ENCODE results near the gene PRKAG2. TPM values are rescaled to one million over a fixed set of nuclear protein-coding genes. Genes with fewer than 3 reads are reported as not detected.
A peak's percentile ranks its signal among the peaks of the same experiment; 100 is the strongest.

Gene PRKAG2
- total RNA-seq, 2 experiments from 2014 or later, result 16.9 to 18.7 TPM

DNA sequence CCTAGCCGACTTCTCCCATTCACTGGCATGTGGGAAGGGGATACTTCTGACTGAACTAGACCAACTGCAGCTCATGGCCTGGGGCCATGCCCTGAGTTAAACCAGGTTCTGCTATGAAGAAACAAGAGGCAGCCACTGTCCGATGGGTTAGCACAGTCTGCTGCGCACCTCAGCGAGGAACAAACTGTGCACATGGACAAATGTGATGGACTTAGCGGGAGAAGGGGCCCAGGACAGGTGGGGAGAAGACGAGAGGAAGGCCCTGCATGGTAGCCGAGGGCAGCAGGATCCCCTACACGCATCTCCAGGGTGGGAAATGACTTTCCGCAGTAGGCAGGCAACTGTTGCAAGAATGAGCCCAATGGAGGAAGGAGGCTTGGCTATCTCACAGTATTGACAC is 115.0 kb downstream of the PRKAG2 start:
- Mint-ChIP-seq H3K27ac (no peak overlapping the region), H3K4me1 (ENCODE audit: low read depth) (peaks cover 20% of the 10 kb centered on the region), H3K27me3 (ENCODE audit: low read depth) (no peaks in the 10 kb centered on the region), H3K4me3 (no peak overlapping the region), H3K9me3 (peaks cover 5% of the 10 kb centered on the region), H3K36me3 (ENCODE audit: low read depth) (no peaks in the 10 kb centered on the region)
- no peak for DNase-seq
- intact Hi-C loops (cut with micrococcal nuclease), result no loop called here
- CTCF ChIA-PET, result interaction anchor here (0.5 to 6.8 kb wide), 5 partner anchors 20 to 185 kb away, joined by 3 to 51 read pairs (median 6); no protein-coding TSS in a partner anchor

- Mint-ChIP-seq H3K27ac (no peak overlapping the region), H3K9me3 (peaks cover 5% of the 10 kb centered on the region), H3K27me3 (ENCODE audit: low read depth) (no peaks in the 10 kb centered on the region), H3K4me1 (ENCODE audit: low read depth) (peaks cover 22% of the 10 kb centered on the region), H3K36me3 (ENCODE audit: low read depth) (no peaks in the 10 kb centered on the region), H3K4me3 (no peak overlapping the region)
- CTCF ChIA-PET, result interaction anchor here (1.3 to 6.8 kb wide), 8 partner anchors 8 to 393 kb away, joined by 3 to 57 read pairs (median 9); no protein-coding TSS in a partner anchor
- DNase-seq, result no peak
- intact Hi-C loops (cut with micrococcal nuclease), result no loop called here
These were observed 115.7 kb downstream of the PRKAG2 start for GRCh38 chr7:151761231-151761630.

GRCh38 chr7:151759591-151760042 is 117.3 kb downstream of the PRKAG2 start:
- Mint-ChIP-seq H3K4me3 (no peak overlapping the region), H3K27ac (no peak overlapping the region), H3K36me3 (ENCODE audit: low read depth) (no peaks in the 10 kb centered on the region), H3K4me1 (ENCODE audit: low read depth) (peaks cover 22% of the 10 kb centered on the region), H3K9me3 (no peaks in the 10 kb centered on the region), H3K27me3 (ENCODE audit: low read depth) (no peaks in the 10 kb centered on the region)
- peak; percentile 75 for DNase-seq
- CTCF ChIA-PET, result interaction anchor here (0.6 to 6.8 kb wide), 33 partner anchors 8 to 409 kb away, joined by 3 to 57 read pairs (median 4); no protein-coding TSS in a partner anchor
- intact Hi-C loops (cut with micrococcal nuclease), result loop anchor here (1.0 to 5.0 kb wide), 7 partner anchors 127 to 444 kb away; no protein-coding TSS in a partner anchor

DNA sequence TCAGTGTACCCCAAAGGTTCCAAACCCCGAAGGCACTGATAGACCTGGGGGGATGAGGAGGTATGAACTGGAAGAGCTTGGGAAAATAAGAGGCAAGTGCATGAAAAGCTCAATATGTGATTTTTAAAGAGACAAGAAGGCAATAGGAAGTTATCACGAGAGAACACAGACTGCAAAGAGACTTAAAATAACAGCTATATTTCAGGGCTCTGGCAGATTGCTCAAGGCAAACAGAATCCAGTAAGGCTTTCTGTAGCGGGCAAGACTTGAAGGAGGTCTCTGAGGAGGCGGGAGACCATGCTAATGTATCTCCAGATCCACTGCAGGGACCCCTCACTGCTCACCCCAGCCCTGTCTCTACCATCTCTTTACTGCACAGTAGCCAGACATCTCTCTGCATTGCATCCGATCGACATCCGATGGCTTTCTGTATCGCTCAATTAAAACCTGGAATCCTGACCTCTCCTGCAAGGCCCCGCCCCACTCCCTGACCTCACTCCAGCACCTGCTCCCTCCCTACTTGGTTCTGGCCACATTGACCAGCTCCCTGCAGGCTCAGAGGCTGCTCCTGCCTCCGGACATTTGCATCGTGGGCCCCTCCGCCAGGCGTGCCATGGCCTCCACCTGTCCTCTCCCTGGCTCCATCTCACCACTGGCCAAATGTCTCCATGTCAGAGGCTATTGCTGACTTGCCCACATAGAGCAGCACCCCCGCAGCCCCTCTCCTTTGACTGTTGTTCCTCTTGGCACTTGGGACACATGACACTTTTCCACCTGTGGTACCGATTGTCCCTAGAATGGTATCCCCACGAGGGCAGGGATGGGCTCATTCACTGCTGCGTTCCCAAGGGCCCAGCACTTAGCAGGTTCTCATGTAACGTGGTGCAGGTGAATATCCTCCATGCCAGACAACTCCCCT is 118.0 kb downstream of the PRKAG2 start:
- CTCF ChIA-PET, result interaction anchor here (0.6 to 6.8 kb wide), 26 partner anchors 9 to 967 kb away, joined by 3 to 57 read pairs (median 4); no protein-coding TSS in a partner anchor
- Mint-ChIP-seq H3K4me3 (no peak overlapping the region), H3K27me3 (ENCODE audit: low read depth) (no peaks in the 10 kb centered on the region), H3K9me3 (no peaks in the 10 kb centered on the region), H3K27ac (no peak overlapping the region), H3K4me1 (ENCODE audit: low read depth) (peaks cover 22% of the 10 kb centered on the region), H3K36me3 (ENCODE audit: low read depth) (no peaks in the 10 kb centered on the region)
- no peak for DNase-seq
- intact Hi-C loops (cut with micrococcal nuclease), result loop anchor here (1.0 to 5.0 kb wide), 7 partner anchors 127 to 444 kb away; no protein-coding TSS in a partner anchor

- Mint-ChIP-seq H3K4me1 (ENCODE audit: low read depth) (peaks cover 22% of the 10 kb centered on the region), H3K4me3 (no peak overlapping the region), H3K27me3 (ENCODE audit: low read depth) (no peaks in the 10 kb centered on the region), H3K9me3 (no peaks in the 10 kb centered on the region), H3K27ac (no peak overlapping the region), H3K36me3 (ENCODE audit: low read depth) (no peaks in the 10 kb centered on the region)
- no peak for DNase-seq
- intact Hi-C loops (cut with micrococcal nuclease), result loop anchor here (2.0 to 5.0 kb wide), 3 partner anchors 238 to 310 kb away; partner anchors contain the start of gene RHEB
- CTCF ChIA-PET, result interaction anchor here (0.8 to 6.8 kb wide), 7 partner anchors 12 to 388 kb away, joined by 3 to 57 read pairs (median 8); no protein-coding TSS in a partner anchor
These were observed 119.6 kb downstream of the PRKAG2 start for GRCh38 chr7:151757274-151757673.

- DNase-seq, result no peak
- intact Hi-C loops (cut with micrococcal nuclease), result loop anchor here (1.0 to 5.0 kb wide), 4 partner anchors 12 to 310 kb away; partner anchors contain the start of gene RHEB
- Mint-ChIP-seq H3K27ac (no peak overlapping the region), H3K9me3 (no peaks in the 10 kb centered on the region), H3K27me3 (ENCODE audit: low read depth) (no peaks in the 10 kb centered on the region), H3K4me1 (ENCODE audit: low read depth) (peaks cover 22% of the 10 kb centered on the region), H3K36me3 (ENCODE audit: low read depth) (no peaks in the 10 kb centered on the region), H3K4me3 (no peak overlapping the region)
- CTCF ChIA-PET, result interaction anchor here (0.8 to 6.8 kb wide), 8 partner anchors 13 to 388 kb away, joined by 3 to 57 read pairs (median 6); no protein-coding TSS in a partner anchor
These were observed 120.0 kb downstream of the PRKAG2 start for GRCh38 chr7:151756866-151757265.

DNA sequence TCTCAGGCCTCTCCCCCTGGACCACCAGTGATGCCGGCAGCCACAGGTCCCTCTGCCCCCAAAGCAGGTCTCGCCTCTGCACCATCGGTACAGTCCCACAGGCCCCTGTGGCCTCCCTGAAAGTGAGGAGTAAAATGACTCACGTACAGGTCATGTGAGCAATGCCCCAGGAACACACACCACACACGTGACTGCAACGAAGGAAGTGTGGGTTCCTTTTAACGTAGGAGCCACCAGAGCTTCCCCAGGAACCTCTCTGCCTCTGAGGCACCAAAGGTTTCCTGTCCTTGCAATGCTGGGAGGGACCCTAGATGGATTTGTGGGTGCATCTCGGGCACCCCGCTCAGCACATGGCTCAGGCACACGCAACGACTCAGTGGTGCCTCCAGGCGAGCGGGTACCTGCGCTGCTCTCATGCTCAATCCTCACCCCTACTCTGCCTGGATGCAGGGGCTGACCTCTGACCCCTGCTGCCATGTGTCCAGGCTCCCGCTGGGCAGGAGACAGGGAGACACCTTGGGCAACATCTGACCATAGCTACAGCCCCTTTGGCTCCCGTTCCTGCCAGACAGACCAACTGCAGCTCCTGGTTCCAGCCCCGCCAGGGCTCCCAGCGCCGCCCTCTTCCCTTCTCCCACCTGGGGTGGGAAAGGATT is 120.7 kb downstream of the PRKAG2 start:
- Mint-ChIP-seq H3K9me3 (no peaks in the 10 kb centered on the region), H3K27ac (peak overlapping the region; percentile 81), H3K27me3 (ENCODE audit: low read depth) (no peaks in the 10 kb centered on the region), H3K4me3 (peak overlapping the region; percentile 57), H3K36me3 (ENCODE audit: low read depth) (no peaks in the 10 kb centered on the region), H3K4me1 (ENCODE audit: low read depth) (peaks cover 22% of the 10 kb centered on the region)
- CTCF ChIA-PET, result interaction anchor here (0.9 to 6.8 kb wide), 8 partner anchors 14 to 406 kb away, joined by 3 to 57 read pairs (median 6); no protein-coding TSS in a partner anchor
- DNase-seq, result peak; percentile 83
- intact Hi-C loops (cut with micrococcal nuclease), result loop anchor here (1.0 to 5.0 kb wide), 4 partner anchors 13 to 309 kb away; partner anchors contain the start of gene RHEB

- Mint-ChIP-seq H3K36me3 (ENCODE audit: low read depth) (no peaks in the 10 kb centered on the region), H3K27ac (no peak overlapping the region), H3K4me1 (ENCODE audit: low read depth) (peaks cover 22% of the 10 kb centered on the region), H3K9me3 (no peaks in the 10 kb centered on the region), H3K27me3 (ENCODE audit: low read depth) (no peaks in the 10 kb centered on the region), H3K4me3 (no peak overlapping the region)
- CTCF ChIA-PET, result no interaction called here
- intact Hi-C loops (cut with micrococcal nuclease), result loop anchor here (5.0 kb wide), 2 partner anchors 283 to 308 kb away; no protein-coding TSS in a partner anchor
- no peak for DNase-seq
These were observed 121.6 kb downstream of the PRKAG2 start for GRCh38 chr7:151755131-151755801.

- no peak for DNase-seq
- Mint-ChIP-seq H3K4me1 (ENCODE audit: low read depth) (peaks cover 22% of the 10 kb centered on the region), H3K36me3 (ENCODE audit: low read depth) (no peaks in the 10 kb centered on the region), H3K27ac (no peak overlapping the region), H3K9me3 (no peaks in the 10 kb centered on the region), H3K4me3 (no peak overlapping the region), H3K27me3 (ENCODE audit: low read depth) (no peaks in the 10 kb centered on the region)
- CTCF ChIA-PET, result no interaction called here
- intact Hi-C loops (cut with micrococcal nuclease), result loop anchor here (1.0 to 5.0 kb wide), 3 partner anchors 28 to 307 kb away; no protein-coding TSS in a partner anchor
These were observed 122.2 kb downstream of the PRKAG2 start for GRCh38 chr7:151754688-151755130.

- Mint-ChIP-seq H3K4me1 (ENCODE audit: low read depth) (peaks cover 18% of the 10 kb centered on the region), H3K4me3 (no peak overlapping the region), H3K36me3 (ENCODE audit: low read depth) (no peaks in the 10 kb centered on the region), H3K27me3 (ENCODE audit: low read depth) (no peaks in the 10 kb centered on the region), H3K27ac (no peak overlapping the region), H3K9me3 (no peaks in the 10 kb centered on the region)
- peak; percentile 32 for DNase-seq
- CTCF ChIA-PET, result interaction anchor here (0.9 kb wide), 1 partner anchor 28 kb away, joined by 4 read pairs; no protein-coding TSS in a partner anchor
- intact Hi-C loops (cut with micrococcal nuclease), result loop anchor here (1.0 kb wide), 1 partner anchor 28 kb away; no protein-coding TSS in a partner anchor
These were observed 122.7 kb downstream of the PRKAG2 start for GRCh38 chr7:151754142-151754590.
